Renal cortex interstitium (tissue), 11 donors: Measurements from ENCODE around the gene ARHGEF26. TPM values are rescaled to one million over a fixed set of nuclear protein-coding genes. Genes with fewer than 3 reads are reported as not detected.
A peak's percentile ranks its signal among the peaks of the same experiment; 100 is the strongest.

Experiments
- DNase-seq, 11 donors: peaks; one replicate each; pipeline ENCODE4 v3.0.0-alpha.2; 2013; ENCODE audit warnings: low read depth in 9 of 11, low spot score in 4 of 11; ENCODE audit errors: extremely low read depth in 1 of 11
- polyA plus RNA-seq, 3 donors: library from polyadenylated mRNA; unstranded; fragments of 120-200 nt; gene quantifications; one replicate each; pipeline ENCODE4 v1.2.1, GENCODE V29; 2013; ENCODE audit not compliant: insufficient read length in 3 of 3

The ARHGEF26 gene
- polyA plus RNA-seq, 3 donors = 12.0 to 15.1 (median 12.7) TPM

- no peak for DNase-seq
These were observed 63.4 kb downstream of the ARHGEF26 start for GRCh38 chr3:154184582-154184981.

DNA sequence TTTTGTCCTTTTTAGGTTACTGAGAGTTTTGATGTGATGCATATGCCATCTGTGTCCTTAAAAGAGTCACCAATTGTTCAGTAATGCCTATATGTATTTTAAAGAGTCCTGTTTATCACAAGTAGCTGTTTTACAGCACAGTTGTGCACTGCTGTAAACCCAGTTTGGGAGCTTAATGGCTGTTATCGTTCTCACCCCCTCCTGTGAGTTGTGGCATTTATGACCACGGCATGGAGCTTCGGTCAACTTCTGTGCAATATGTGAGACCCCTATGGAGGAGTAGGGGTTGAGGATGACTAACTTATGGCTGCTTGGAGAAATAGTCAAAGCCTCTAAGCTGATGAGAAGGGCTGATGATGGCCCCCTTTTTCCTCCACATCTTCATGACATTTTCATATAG, 67.2 kb downstream of the ARHGEF26 start:
- DNase-seq = peak in 1 of 11 donors; percentile 6

DNA sequence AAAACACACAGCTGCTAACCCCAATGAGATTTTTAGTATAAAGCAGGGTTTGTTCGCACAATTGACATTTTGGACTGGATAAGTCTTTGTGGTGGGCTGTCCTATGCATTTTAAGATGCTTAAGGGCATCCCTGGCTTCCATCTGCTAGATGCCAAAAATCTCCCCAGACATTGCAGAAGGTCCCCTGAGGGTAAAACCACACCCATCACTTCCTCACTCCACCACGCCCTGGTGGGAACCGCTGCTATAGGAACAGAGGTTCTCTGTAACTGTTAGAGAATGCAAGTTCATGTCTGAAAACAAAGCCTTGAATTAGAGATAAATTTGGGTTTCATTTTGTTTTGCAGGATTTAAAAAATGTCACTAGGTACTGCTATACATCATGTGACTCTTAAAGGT, 67.7 kb downstream of the ARHGEF26 start:
- DNase-seq = peak in 1 of 11 donors; percentile 2

- no peak for DNase-seq
These were observed 70.3 kb downstream of the ARHGEF26 start for GRCh38 chr3:154191520-154191919.

GRCh38 chr3:154192225-154192624, 71.0 kb downstream of the ARHGEF26 start:
- DNase-seq = no peak

GRCh38 chr3:154193000-154193615, 71.9 kb downstream of the ARHGEF26 start:
- DNase-seq = no peak

DNA sequence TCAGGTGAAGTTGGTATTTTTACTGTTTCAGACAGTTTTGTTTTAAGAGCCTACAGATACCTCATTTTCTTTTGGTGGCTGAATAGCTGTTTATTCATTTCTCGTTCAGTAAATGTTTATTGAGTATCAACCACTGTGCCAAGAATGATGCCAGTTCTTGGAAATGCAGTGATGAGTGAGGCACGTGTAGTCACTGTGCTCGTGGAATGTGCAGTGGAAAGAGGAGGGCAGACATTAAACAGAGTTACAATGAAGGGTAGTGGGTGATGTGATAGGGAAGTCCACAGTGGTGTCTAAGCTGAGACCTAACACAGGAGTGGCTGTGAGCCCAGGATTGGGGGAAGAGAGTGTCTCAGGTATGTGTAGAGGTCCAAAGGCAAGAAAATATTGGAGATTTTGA, 73.7 kb downstream of the ARHGEF26 start:
- DNase-seq = no peak

- DNase-seq = no peak
These were observed 74.6 kb downstream of the ARHGEF26 start for GRCh38 chr3:154195620-154196356.

GRCh38 chr3:154197751-154198150, 76.6 kb downstream of the ARHGEF26 start:
- DNase-seq = no peak

DNA sequence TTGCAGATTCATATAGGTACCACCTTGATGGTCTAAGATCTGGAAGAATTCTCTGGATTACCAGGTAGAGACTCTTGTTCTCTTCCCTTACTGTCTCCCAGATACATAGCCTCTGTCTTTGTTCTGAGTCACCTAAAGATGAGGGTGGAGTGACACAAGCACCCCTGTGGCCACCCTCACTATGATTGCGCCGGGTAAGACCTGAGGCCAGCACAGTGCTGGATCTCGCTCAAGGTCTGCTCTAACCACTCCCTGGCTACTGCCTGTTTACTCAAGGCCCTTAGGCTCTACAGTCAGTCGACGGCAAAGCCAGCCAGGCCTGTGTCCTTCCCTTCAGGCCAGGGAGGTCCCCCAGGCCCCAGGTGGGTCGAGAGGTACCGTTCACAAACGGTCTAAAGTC, 88.3 kb downstream of the ARHGEF26 start:
- DNase-seq = no peak

DNA sequence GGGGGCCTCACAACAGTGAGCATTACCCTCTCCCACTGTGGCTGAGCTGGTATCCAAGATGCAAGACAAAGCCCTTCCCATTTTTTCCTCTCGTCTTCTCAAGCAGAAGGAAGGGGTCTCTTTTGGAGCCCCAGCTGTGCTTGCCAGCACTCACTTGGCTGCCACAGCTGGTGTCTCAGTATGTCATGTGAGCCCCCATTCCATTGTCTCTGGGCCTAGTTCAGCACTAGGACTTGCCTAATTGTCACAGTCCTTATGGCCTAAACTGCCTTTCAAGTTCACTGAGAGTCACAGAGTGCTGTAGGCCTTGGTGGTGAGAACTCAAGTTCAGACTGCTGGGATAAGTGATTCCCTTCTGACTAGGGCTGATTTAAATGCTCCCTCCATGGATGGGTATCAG, 89.8 kb downstream of the ARHGEF26 start:
- no peak for DNase-seq

- no peak for DNase-seq
These were observed 93.1 kb downstream of the ARHGEF26 start for GRCh38 chr3:154214306-154214705.

- no peak for DNase-seq
These were observed 96.5 kb downstream of the ARHGEF26 start for GRCh38 chr3:154217671-154218070.

- DNase-seq = no peak
These were observed 97.5 kb downstream of the ARHGEF26 start for GRCh38 chr3:154218728-154219127.

DNA sequence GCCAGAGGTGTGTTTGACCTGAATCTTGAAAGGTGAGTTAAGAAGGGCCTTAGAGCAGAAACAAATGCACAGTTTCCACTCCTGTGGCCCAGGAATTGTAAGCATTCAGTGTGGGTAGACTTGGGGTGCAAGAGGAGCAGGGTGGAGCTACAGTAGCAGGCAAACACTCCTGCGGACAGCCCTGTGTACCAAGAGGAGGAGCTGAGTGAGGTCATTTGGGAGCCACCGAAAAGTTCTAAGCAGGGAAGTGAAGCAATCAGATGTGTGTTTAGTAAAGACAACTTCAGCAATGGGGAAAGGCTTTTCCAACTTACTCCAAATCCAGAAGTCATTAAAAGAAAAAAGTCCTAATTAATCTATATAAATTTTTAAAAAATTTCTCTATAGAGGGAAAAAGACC, 99.3 kb downstream of the ARHGEF26 start:
- DNase-seq = no peak

DNA sequence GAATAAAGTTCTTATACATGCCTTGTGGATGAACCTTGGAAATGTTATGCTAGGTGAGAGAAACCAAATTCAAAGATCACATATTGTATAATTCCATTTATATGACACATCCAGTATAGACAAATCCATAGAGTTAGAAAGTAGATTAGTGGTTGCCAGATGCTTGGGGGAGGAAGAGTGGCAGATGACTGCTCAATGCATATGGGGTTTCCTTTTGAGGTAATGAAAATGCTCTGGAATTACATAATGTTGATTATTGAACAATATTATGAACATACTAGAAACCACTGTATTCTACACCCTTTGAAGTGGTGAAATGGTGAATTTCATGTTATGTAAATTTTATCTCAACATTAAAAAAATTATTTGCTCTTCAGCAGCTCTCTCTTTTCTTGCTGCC, 102.3 kb downstream of the ARHGEF26 start:
- no peak for DNase-seq

DNA sequence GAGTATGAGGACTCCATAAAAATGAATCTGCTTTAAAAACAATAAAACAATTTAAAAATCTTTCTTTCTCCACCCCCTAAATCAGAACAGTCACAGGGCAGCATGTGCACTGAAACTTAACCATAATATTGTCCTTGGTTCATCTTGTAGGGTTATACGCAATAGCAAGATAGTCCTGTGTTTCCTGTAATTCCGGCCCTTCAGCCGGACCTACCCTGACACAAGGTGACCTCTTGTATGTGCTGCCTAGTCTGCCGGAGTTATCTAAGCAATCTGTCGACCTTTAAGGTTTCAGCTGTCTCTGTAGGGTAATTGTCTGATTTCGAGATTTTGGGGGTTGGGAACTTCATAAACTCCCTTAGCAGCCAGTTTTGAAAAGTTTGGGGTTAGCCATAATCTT, 103.2 kb downstream of the ARHGEF26 start:
- DNase-seq = no peak

DNA sequence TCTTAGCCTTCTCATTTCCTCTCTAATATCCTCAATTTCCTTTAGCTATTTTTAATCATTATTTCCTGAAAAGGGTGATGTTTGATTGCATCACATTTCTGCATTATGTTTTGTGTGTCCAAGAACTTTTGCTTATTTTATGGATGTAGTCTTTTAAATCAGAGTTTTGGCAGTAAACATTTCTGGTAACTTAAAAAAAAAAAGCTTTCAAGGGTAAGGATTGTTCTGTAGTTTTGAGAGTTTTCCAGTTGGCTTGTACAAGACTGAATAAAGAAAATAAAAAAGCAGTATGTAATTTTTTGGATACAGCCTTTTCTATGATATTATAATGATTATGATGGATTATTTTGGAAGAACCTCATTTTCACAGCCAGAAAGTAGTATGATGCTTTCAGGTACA, 103.7 kb downstream of the ARHGEF26 start:
- no peak for DNase-seq

- no peak for DNase-seq
These were observed 104.3 kb downstream of the ARHGEF26 start for GRCh38 chr3:154225536-154225935.

DNA sequence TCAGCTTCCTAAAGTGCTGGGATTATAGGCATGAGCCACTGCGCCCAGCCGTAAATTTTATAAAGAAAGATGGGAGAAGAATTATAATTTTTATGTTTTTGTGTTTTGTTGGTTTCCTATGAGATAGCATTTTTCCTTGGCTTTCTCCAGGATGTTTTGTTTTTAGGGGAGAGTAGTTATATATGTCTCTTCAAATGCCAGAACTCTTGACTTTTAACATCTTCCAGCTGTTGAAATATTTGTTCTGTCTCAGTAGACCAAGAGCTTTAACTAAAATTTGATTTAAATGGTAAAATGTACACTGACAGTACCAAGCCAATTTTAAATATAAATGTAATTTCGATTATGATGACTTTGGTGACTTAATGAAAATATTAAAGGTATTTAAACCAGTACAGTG, 106.3 kb downstream of the ARHGEF26 start:
- DNase-seq = peak in 4 of 11 donors; percentile 21 to 33 (median 23)
